ENCODE results near the gene ACAD9.

GRCh38 chr3:128929364-128929763 lies 49.9 kb downstream of the ACAD9 start:
- TF ChIP-seq, protein P1, sequence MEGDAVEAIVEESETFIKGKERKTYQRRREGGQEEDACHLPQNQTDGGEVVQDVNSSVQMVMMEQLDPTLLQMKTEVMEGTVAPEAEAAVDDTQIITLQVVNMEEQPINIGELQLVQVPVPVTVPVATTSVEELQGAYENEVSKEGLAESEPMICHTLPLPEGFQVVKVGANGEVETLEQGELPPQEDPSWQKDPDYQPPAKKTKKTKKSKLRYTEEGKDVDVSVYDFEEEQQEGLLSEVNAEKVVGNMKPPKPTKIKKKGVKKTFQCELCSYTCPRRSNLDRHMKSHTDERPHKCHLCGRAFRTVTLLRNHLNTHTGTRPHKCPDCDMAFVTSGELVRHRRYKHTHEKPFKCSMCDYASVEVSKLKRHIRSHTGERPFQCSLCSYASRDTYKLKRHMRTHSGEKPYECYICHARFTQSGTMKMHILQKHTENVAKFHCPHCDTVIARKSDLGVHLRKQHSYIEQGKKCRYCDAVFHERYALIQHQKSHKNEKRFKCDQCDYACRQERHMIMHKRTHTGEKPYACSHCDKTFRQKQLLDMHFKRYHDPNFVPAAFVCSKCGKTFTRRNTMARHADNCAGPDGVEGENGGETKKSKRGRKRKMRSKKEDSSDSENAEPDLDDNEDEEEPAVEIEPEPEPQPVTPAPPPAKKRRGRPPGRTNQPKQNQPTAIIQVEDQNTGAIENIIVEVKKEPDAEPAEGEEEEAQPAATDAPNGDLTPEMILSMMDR (conservative IDR thresholded peaks at IDR 0.05; ENCODE audit: low read length) = no peak
- TF ChIP-seq EZH2phosphoT487 (IDR thresholded peaks at IDR 0.05; ENCODE audit: borderline replicate concordance, low read depth, low read length) = no peak

Data from OCI-LY7 (cell line).